Measurements from ENCODE around the gene EPRS1.

GRCh38 chr1:220007438-220007837, 38.9 kb downstream of the EPRS1 start:
- TF ChIP-seq REST (IDR thresholded peaks at IDR 0.05; ENCODE audit: borderline replicate concordance): no peak
- no peak for TF ChIP-seq CTCF (IDR thresholded peaks at IDR 0.05; ENCODE audit: poor library complexity, severe bottlenecking)
- TF ChIP-seq EP300 (conservative IDR thresholded peaks at IDR 0.05; ENCODE audit: poor library complexity, severe bottlenecking): no peak
- TF ChIP-seq RAD21 (conservative IDR thresholded peaks at IDR 0.05): no peak
- TF ChIP-seq EZH2 (IDR thresholded peaks at IDR 0.05; ENCODE audit: borderline replicate concordance, insufficient read depth, low read length, poor library complexity, severe bottlenecking): no peak
- TF ChIP-seq TAF1 (IDR thresholded peaks at IDR 0.05; ENCODE audit: low read depth): no peak
- TF ChIP-seq SMC3 (conservative IDR thresholded peaks at IDR 0.05; ENCODE audit: poor library complexity): no peak
- TF ChIP-seq MXI1 (conservative IDR thresholded peaks at IDR 0.05; ENCODE audit: poor library complexity, severe bottlenecking): no peak
- no peak for TF ChIP-seq POLR2AphosphoS5 (IDR thresholded peaks at IDR 0.05)

Measured in neural cell (in vitro differentiated cells).